Activated naive CD8-positive, alpha-beta T cell treated with anti-CD3 and anti-CD28 coated beads, Interleukin-2, amount 10 ng/mL, durations not matched to agents 7 days and 5 days (primary cell): ENCODE data around the gene HTR5A. TPM values are rescaled to one million over a fixed set of nuclear protein-coding genes. Genes with fewer than 3 reads are reported as not detected.

Experiments used
- ATAC-seq: fragments of 150-1000 bp; cut with Tn5 transposase; one replicate; pipeline ENCODE4 v1.10.0; 2021; ENCODE audit warnings: low read depth, moderate library complexity
- POLR2A ChIA-PET: fragments of 350-600 bp; sonication (Branson Sonifier 250); formaldehyde crosslinking; loops from one replicate; lab custom pipeline; 2021; ENCODE audit warnings: antibody characterized with exemption; lab: Charles Lee
- DNase-seq: peaks from one replicate; pipeline ENCODE4 v3.0.0; 2021
- H3K27ac Mint-ChIP-seq: one replicate; pipeline ENCODE4 v1.8.0; 2022; ENCODE audit warnings: mild to moderate bottlenecking, mixed read lengths
- H3K27me3 Mint-ChIP-seq: one replicate; pipeline ENCODE4 v1.8.0; 2022; ENCODE audit warnings: mild to moderate bottlenecking, moderate library complexity, mixed read lengths
- H3K36me3 Mint-ChIP-seq: one replicate; pipeline ENCODE4 v1.8.0; 2021; ENCODE audit warnings: mild to moderate bottlenecking, mixed read lengths
- H3K4me1 Mint-ChIP-seq: one replicate; pipeline ENCODE4 v1.8.0; 2021; ENCODE audit warnings: mixed read lengths
- H3K4me3 Mint-ChIP-seq: one replicate; pipeline ENCODE4 v1.8.0; 2022; ENCODE audit warnings: mild to moderate bottlenecking, moderate library complexity, mixed read lengths
- H3K9me3 Mint-ChIP-seq: one replicate; pipeline ENCODE4 v1.8.0; 2021; ENCODE audit warnings: mixed read lengths
- total RNA-seq, 2 experiments: library from RNA; stranded (reverse); gene quantifications; one replicate each; pipeline ENCODE4 v1.2.3, GENCODE V29; 2021

HTR5A gene
- total RNA-seq, 2 experiments from 2014 or later: not detected

GRCh38 chr7:155104913-155105312 is 34.8 kb downstream of the HTR5A start:
- DNase-seq (no peak), ATAC-seq (no peak)
- no peak overlapping the region for H3K4me3 Mint-ChIP-seq
- no peaks in the 10 kb centered on the region for H3K4me1 Mint-ChIP-seq
- H3K9me3 Mint-ChIP-seq: no peaks in the 10 kb centered on the region
- POLR2A ChIA-PET: no interaction called here
- peaks cover 10% of the 10 kb centered on the region for H3K27me3 Mint-ChIP-seq
- H3K36me3 Mint-ChIP-seq: no peaks in the 10 kb centered on the region
- no peak overlapping the region for H3K27ac Mint-ChIP-seq

- Mint-ChIP-seq H3K36me3 (no peaks in the 10 kb centered on the region), H3K4me1 (no peaks in the 10 kb centered on the region), H3K4me3 (no peak overlapping the region), H3K27ac (no peak overlapping the region), H3K27me3 (peaks cover 10% of the 10 kb centered on the region), H3K9me3 (no peaks in the 10 kb centered on the region)
- DNase-seq (no peak), ATAC-seq (no peak)
- POLR2A ChIA-PET: no interaction called here
These were observed 36.2 kb downstream of the HTR5A start for GRCh38 chr7:155106356-155106755.

- no peak for DNase-seq
- Mint-ChIP-seq H3K4me3 (no peak overlapping the region), H3K9me3 (no peaks in the 10 kb centered on the region), H3K27ac (no peak overlapping the region), H3K27me3 (peaks cover 10% of the 10 kb centered on the region), H3K36me3 (no peaks in the 10 kb centered on the region), H3K4me1 (no peaks in the 10 kb centered on the region)
- no peak for ATAC-seq
- POLR2A ChIA-PET: no interaction called here
These were observed 37.0 kb downstream of the HTR5A start for GRCh38 chr7:155107126-155107525.

- ATAC-seq: no peak
- no peaks in the 10 kb centered on the region for H3K9me3 Mint-ChIP-seq
- DNase-seq: no peak
- H3K27ac Mint-ChIP-seq: no peak overlapping the region
- H3K27me3 Mint-ChIP-seq: peaks cover 10% of the 10 kb centered on the region
- no peaks in the 10 kb centered on the region for H3K36me3 Mint-ChIP-seq
- H3K4me3 Mint-ChIP-seq: no peak overlapping the region
- H3K4me1 Mint-ChIP-seq: no peaks in the 10 kb centered on the region
- POLR2A ChIA-PET: no interaction called here
These were observed 38.2 kb downstream of the HTR5A start for GRCh38 chr7:155108144-155108901.

- POLR2A ChIA-PET: no interaction called here
- no peak overlapping the region for H3K4me3 Mint-ChIP-seq
- H3K9me3 Mint-ChIP-seq: no peaks in the 10 kb centered on the region
- no peak for ATAC-seq
- peaks cover 10% of the 10 kb centered on the region for H3K27me3 Mint-ChIP-seq
- DNase-seq: no peak
- H3K36me3 Mint-ChIP-seq: no peaks in the 10 kb centered on the region
- no peaks in the 10 kb centered on the region for H3K4me1 Mint-ChIP-seq
- H3K27ac Mint-ChIP-seq: no peak overlapping the region
These were observed 39.0 kb downstream of the HTR5A start for GRCh38 chr7:155109121-155109520.

GRCh38 chr7:155115288-155115687 is 45.2 kb downstream of the HTR5A start:
- no peak for ATAC-seq
- H3K4me3 Mint-ChIP-seq: no peak overlapping the region
- H3K9me3 Mint-ChIP-seq: peaks cover 5% of the 10 kb centered on the region
- POLR2A ChIA-PET: interaction anchor here (0.6 kb wide), 2 partner anchors 24 to 184 kb away, joined by 3 read pairs; no protein-coding TSS in a partner anchor
- H3K4me1 Mint-ChIP-seq: no peaks in the 10 kb centered on the region
- peaks cover 7% of the 10 kb centered on the region for H3K27me3 Mint-ChIP-seq
- DNase-seq: no peak
- H3K36me3 Mint-ChIP-seq: no peaks in the 10 kb centered on the region
- H3K27ac Mint-ChIP-seq: no peak overlapping the region

- DNase-seq: no peak
- POLR2A ChIA-PET: no interaction called here
- Mint-ChIP-seq H3K4me1 (no peaks in the 10 kb centered on the region), H3K9me3 (peaks cover 7% of the 10 kb centered on the region), H3K36me3 (no peaks in the 10 kb centered on the region), H3K27me3 (peaks cover 9% of the 10 kb centered on the region), H3K4me3 (no peak overlapping the region), H3K27ac (no peak overlapping the region)
- ATAC-seq: no peak
These were observed 49.8 kb downstream of the HTR5A start for GRCh38 chr7:155119801-155120382.

GRCh38 chr7:155120460-155120859 is 50.3 kb downstream of the HTR5A start:
- ATAC-seq (no peak), DNase-seq (no peak)
- Mint-ChIP-seq H3K4me3 (no peak overlapping the region), H3K4me1 (no peaks in the 10 kb centered on the region), H3K9me3 (peaks cover 7% of the 10 kb centered on the region), H3K27ac (no peak overlapping the region), H3K36me3 (no peaks in the 10 kb centered on the region), H3K27me3 (peaks cover 9% of the 10 kb centered on the region)
- POLR2A ChIA-PET: no interaction called here

GRCh38 chr7:155122831-155123230 is 52.7 kb downstream of the HTR5A start:
- H3K4me3 Mint-ChIP-seq: no peak overlapping the region
- H3K4me1 Mint-ChIP-seq: no peaks in the 10 kb centered on the region
- peaks cover 7% of the 10 kb centered on the region for H3K9me3 Mint-ChIP-seq
- H3K27ac Mint-ChIP-seq: no peak overlapping the region
- ATAC-seq (no peak), DNase-seq (no peak)
- peaks cover 7% of the 10 kb centered on the region for H3K27me3 Mint-ChIP-seq
- H3K36me3 Mint-ChIP-seq: no peaks in the 10 kb centered on the region
- POLR2A ChIA-PET: no interaction called here

- H3K9me3 Mint-ChIP-seq: peaks cover 7% of the 10 kb centered on the region
- no peak for DNase-seq
- POLR2A ChIA-PET: no interaction called here
- no peak overlapping the region for H3K27ac Mint-ChIP-seq
- peaks cover 8% of the 10 kb centered on the region for H3K27me3 Mint-ChIP-seq
- no peak for ATAC-seq
- H3K4me3 Mint-ChIP-seq: no peak overlapping the region
- H3K4me1 Mint-ChIP-seq: no peaks in the 10 kb centered on the region
- H3K36me3 Mint-ChIP-seq: no peaks in the 10 kb centered on the region
These were observed 53.3 kb downstream of the HTR5A start for GRCh38 chr7:155123413-155123812.

- H3K9me3 Mint-ChIP-seq: peaks cover 6% of the 10 kb centered on the region
- ATAC-seq: no peak
- no peak overlapping the region for H3K4me3 Mint-ChIP-seq
- H3K4me1 Mint-ChIP-seq: no peaks in the 10 kb centered on the region
- no peak overlapping the region for H3K27ac Mint-ChIP-seq
- POLR2A ChIA-PET: no interaction called here
- H3K27me3 Mint-ChIP-seq: peaks cover 6% of the 10 kb centered on the region
- DNase-seq: no peak
- no peaks in the 10 kb centered on the region for H3K36me3 Mint-ChIP-seq
These were observed 54.6 kb downstream of the HTR5A start for GRCh38 chr7:155124706-155125105.

GRCh38 chr7:155129186-155129585 is 59.1 kb downstream of the HTR5A start:
- Mint-ChIP-seq H3K27ac (no peak overlapping the region), H3K9me3 (no peaks in the 10 kb centered on the region), H3K4me3 (no peak overlapping the region), H3K4me1 (no peaks in the 10 kb centered on the region), H3K27me3 (peaks cover 2% of the 10 kb centered on the region), H3K36me3 (no peaks in the 10 kb centered on the region)
- POLR2A ChIA-PET: no interaction called here
- DNase-seq: no peak
- ATAC-seq: no peak

- Mint-ChIP-seq H3K27me3 (peaks cover 2% of the 10 kb centered on the region), H3K36me3 (no peaks in the 10 kb centered on the region), H3K4me3 (no peak overlapping the region), H3K9me3 (no peaks in the 10 kb centered on the region), H3K27ac (no peak overlapping the region), H3K4me1 (no peaks in the 10 kb centered on the region)
- DNase-seq (no peak), ATAC-seq (no peak)
- POLR2A ChIA-PET: no interaction called here
These were observed 59.7 kb downstream of the HTR5A start for GRCh38 chr7:155129789-155130188.

- ATAC-seq: no peak
- Mint-ChIP-seq H3K4me3 (no peak overlapping the region), H3K27me3 (peaks cover 2% of the 10 kb centered on the region), H3K9me3 (no peaks in the 10 kb centered on the region), H3K4me1 (no peaks in the 10 kb centered on the region), H3K36me3 (no peaks in the 10 kb centered on the region), H3K27ac (no peak overlapping the region)
- DNase-seq: no peak
- POLR2A ChIA-PET: no interaction called here
These were observed 60.4 kb downstream of the HTR5A start for GRCh38 chr7:155130493-155130892.
